GM19397 (cell line): Measurements from ENCODE around the gene DZIP1L.
"Not testable (repeated sequence)": the region's sequence is repeated elsewhere in the genome, so short reads cannot be mapped to it uniquely, and the experiment has no call there.

Experiments used
- ATAC-seq: cut with Tn5 transposase; IDR thresholded peaks from one replicate; pipeline ENCODE4 v1.9.1; 2021; ENCODE audit warnings: mild to moderate bottlenecking, moderate library complexity; ENCODE audit not compliant: unreplicated experiment

Gene DZIP1L, protein sequence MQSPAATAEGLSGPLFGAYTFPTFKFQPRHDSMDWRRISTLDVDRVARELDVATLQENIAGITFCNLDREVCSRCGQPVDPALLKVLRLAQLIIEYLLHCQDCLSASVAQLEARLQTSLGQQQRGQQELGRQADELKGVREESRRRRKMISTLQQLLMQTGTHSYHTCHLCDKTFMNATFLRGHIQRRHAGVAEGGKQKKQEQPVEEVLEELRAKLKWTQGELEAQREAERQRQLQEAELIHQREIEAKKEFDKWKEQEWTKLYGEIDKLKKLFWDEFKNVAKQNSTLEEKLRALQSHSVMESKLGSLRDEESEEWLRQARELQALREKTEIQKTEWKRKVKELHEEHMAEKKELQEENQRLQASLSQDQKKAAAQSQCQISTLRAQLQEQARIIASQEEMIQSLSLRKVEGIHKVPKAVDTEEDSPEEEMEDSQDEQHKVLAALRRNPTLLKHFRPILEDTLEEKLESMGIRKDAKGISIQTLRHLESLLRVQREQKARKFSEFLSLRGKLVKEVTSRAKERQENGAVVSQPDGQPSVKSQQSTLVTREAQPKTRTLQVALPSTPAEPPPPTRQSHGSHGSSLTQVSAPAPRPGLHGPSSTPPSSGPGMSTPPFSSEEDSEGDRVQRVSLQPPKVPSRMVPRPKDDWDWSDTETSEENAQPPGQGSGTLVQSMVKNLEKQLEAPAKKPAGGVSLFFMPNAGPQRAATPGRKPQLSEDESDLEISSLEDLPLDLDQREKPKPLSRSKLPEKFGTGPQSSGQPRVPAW

DNA sequence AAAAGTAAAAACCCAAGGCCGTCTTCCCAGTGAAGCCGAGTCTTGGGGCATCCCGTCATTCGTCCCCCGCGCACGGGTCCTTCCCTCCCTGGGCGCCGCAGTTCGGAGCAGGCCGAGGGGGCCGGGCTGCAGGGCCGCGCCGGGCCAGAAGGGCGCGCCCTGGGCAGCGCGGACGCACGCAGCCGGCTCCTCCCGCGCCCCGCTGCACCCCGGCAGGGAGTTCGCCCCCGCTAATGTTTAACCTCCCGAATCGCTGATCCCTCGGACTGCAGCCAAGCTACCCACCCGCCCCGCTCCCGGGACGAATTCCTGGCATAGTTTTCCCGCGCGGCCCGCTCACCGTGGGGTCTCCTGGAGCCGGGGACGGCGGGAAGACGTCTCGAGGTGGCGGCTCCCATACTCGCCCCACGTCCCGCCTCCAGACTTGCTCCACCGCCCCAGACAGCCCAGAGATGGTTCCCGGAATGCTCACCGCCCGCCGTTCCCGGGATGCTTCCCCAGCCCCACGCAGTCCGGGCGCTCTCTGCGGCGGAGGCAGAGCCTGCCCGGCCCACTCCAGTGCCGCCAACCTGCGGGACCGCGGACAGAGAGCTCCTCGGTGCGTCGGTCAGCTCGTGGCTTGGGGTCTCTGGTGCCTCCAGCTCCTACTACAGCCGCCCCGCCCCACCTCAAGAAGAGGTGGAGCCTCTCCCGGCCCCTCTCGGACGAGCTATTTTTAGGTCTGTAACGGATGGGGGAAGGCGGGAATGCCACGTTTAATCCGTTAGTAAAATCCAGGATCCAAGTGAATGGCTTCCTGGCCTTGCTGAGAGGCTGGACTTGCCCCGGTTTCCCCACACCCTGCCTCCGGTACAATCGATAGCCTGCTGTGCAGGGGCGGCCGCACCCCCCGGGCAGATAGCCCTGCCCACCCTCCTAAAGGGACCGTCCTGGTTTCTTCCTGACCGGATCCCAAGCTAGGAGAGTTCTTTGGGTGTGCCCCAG lies at the start of gene DZIP1L:
TSS of gene DZIP1L (minus strand) at position 621 of the 984 bp plus-strand sequence. CDS start 11,637 bp downstream, outside the sequence.
- peak; percentile 78 for ATAC-seq

DNA sequence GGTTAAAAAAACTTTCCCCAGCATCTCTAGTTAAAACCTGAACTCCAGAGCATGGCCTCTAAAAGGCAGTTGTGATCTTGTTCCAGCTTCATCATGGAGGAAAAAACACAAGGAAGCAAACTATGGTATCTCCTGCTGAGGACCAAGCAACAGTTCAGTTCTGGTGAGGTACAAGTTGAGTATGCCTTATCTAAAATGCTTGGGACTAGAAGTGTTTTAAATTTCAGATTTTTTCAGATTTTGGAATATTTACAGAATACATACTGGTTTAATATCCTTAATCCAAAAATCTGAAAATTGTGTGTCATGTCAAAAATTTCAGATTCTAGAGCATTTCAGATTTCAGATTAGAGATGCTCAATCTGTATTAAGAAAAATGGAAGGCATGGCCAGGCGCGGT lies 49.7 kb upstream of the DZIP1L start:
- ATAC-seq: no peak

DNA sequence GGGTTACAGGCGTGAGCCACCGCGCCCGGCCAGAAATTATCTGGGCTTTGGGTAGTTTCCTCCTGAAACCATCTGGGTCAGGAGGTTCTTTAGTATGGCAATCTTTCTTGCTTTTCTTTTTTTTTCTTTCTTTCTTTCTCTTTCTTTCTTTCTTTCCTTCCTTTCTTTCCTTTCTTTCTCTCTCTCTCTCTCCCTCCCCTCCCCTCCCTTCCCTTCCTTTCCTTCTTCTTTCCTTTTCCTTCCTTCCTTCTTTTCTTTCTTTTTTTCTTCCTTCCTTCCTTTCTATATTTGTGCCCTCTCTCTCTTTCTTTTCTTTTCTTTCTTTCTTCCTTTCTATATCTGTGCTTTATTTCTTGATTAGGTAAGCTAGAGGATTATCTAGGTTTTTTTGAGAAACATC lies 42.3 kb upstream of the DZIP1L start:
- ATAC-seq: no peak

DNA sequence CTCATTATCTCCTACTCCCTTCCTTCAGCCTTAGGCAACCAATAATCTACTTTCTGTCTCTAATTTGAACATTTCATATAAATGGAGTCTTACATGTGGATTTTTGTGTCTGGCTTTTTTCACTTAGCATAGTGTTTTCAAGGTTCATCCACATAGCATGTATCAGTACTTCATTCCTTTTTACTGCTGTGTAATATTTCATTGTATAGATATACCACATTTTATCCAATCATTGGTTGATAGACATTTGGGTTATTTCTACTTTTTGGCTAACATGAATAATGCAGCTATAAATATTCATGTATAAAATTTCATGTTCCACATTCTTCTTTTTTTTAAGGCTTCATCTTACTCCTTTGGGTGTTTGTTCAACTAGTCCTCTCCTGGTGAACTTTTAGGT lies 39.1 kb upstream of the DZIP1L start:
- ATAC-seq: no peak

DNA sequence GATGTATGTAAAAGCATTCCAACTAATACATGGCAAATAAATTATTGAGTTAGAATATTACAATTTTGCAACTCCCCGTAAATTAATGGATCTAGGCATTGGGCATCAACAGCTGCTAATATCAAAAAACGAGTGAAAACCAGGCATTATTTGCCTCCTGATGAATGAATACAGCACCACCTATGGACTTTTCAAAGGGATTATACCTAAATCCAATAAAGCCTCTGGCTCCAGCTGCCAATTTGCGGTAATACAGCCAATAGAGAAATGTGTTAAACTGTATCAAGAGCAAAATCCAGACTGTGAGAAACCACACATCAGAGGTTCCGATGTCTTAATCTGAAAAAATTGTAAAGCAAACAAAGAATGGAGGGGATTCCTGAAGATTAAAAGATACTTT lies 33.1 kb upstream of the DZIP1L start:
- ATAC-seq: no peak

DNA sequence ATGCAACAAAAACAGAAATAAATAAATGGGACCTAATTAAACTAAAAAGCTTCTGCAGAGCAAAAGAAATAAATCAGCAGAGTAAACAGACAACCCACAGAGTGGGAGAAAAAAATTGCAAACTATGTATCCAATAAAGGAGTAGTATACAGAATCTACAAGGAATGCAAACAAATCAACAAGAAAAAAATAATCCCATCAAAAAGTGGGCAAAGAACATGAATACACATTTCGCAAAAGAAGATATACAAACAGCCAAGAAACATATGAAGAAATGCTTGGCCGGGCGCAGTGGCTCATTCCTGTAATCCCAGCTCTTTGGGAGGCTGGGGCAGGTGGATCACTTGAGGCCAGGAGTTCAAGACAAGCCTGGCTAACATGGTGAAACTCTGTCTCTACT lies 26.8 kb upstream of the DZIP1L start:
- not testable (repeated sequence) for ATAC-seq

DNA sequence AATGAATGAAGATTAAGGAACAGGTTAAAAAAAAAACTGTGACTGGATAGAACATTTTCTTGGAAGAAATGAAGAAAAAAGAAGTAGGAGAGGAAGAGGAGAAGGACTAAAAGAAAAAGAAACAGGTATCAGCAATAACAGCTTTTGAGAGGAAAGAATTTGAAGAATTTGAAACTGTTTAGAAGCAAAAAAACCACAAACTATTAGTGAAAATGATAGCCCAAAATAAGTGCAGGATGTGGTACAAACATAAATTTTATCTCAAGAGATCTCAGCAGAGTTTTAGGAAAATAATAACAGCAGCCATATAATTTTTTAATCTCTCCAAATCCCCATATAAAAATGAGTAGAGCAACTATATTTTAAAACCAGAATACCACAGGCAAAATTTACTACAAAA lies 25.5 kb upstream of the DZIP1L start:
- no peak for ATAC-seq

DNA sequence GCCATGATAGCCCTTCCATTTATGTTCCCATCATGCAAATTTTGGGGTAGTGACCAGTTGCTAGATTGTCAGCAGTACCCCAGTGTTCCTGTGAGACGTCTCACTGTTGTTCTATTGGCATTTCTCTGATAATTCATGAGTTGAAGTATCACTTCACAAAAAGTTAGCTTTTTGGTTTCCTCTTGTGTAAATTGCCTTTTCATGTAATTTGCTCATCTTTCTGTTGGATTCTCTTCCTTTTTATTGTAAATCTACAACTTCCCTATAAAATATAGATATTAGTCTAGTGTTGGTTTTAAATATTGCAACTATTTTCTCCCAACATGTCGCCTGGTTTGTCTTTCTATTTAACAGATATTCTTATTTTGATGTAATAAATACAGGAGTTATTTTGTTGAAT lies 24.3 kb upstream of the DZIP1L start:
- ATAC-seq: no peak

DNA sequence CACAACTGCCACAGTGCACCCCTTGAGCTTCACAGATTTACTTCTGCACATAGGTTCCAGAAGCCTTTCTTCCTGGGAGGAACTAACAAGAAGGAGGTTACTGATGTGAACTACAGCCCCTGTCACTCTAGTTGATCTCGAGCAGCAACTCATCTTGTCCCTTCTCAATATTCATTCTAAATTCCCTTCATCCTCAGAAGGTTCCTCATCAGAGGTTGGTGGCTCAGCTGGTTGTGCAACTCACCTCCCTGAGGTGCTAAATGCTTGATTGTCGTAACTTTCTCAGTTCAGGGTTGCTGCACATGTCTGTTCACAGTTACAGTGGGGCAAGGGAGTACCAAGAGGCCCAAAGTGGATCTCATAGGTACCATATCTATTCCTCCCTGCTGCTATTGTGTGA lies 22.5 kb upstream of the DZIP1L start:
- ATAC-seq: no peak

DNA sequence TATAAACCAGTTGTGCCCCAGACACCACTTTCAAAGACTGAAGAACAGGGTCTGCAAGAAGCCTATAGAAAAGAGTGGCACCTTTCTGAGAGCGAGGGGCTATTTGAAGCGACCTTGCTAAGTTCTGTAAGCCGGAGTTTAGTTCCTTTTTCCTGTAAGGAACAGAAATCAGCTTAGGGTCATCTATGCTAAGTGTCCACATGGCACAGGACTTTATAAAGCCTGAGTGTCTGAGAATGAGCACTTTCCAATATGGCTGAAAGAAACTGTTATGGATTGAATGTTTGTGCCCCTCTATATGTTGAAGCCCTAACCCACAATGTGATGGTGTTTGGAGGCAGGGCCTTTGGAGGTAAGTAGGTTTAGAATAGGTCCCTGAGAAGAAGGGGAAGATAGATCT lies 20.8 kb upstream of the DZIP1L start:
- ATAC-seq: no peak

DNA sequence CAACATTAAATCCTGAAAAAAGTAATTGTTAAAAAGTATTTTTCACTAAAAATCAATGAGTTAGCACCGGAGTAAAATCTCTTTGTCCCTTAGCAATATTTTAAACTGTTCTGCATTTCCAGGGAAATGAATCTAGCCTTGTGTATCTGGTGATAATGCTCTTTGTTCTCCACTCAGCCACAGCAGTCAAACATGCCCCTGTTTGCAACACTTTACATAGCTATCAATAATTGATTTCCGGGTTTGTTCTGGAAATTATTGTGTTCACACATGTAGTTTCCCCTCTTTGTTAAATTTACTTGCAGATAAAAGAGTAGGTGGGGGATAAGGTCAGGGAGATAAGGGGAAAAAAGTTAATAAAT lies 20.4 kb upstream of the DZIP1L start:
- ATAC-seq: no peak

DNA sequence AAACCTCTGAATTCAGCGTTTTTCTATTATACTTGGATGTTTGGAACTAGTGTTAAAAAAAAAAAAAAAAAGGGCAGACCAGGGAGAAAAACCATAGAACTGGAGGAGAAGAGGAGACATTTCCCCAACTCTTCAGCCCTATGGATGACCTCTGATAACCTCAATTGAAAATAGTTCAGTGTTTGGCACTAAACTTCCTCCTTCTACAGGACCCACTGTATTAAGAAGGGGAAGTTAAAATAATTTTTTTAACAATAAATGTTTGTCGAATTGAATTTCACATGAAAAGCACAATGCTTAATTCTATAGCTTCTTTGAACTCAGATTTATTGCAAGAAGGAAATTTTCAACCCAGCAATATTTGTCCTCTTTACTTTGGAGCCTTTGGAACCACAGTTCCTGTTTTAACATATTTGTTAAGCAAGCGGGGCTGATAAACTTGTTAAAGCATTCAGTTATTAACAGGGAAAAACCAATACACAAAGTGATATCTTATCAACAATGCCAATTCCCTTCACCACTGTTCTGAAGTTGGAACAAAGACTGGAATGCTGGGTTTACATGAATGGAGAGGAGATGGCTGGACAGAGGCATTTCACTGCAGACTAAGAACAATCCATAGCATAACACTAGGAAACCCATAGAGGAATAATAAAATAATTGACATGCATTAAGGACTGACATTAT lies 19.9 kb upstream of the DZIP1L start:
- ATAC-seq: no peak

DNA sequence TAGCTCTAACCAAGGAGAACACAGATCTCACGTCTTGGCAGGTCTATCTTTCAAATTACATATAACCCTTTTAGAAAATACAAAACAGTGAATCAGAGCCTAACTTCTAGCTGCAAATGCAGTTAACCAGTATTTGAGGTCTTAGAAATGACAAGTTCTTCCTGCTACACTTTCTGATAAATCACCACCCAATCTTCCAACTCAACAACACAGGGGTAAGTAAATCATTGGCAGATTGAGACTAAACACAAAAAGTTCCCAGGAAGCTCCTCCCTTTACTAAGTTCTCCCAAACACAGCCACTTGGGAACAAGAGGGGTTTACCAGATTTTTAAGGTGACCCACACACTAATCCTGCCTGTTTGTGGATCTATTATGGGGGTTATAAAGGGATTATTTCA lies 16.8 kb upstream of the DZIP1L start, which contains the start of gene A4GNT:
TSS of gene A4GNT (minus strand) at position 152 of the 400 bp plus-strand sequence. CDS start 1,134 bp downstream, outside the sequence.
- ATAC-seq: no peak

DNA sequence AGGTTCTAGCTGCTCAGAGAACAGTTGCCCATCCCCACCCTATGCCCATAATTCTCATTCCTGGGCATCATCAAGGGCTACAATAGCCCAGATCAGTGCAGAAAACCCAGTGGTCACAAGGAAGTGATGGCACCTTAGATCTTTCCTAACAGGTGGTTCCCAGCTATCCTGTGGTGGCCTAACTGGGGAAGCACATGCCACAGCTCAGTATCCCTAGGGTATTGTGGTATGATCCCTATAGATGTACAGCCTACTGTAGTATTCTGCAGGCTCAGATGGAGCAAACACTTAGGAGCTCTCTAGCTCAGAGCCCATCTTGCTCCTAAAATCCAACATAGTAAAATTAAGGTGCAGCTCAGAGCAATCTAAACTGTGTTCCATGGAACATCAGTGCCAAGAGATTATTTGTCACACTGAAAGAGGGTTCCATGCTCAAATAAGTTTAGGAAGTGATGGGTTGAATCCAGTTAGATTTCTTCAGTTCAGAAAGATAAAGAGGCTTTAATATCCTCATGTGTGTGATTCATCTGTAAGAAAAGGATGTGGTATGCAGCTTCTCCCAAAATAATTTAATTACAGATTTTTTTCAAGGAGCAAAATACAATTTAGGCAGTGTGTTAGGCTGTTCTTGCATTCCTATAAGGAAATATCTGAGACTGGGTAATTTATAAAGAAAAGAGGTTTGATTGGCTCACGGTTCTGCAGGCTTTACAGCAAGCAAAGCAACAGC lies 12.4 kb upstream of the DZIP1L start:
- ATAC-seq: no peak

DNA sequence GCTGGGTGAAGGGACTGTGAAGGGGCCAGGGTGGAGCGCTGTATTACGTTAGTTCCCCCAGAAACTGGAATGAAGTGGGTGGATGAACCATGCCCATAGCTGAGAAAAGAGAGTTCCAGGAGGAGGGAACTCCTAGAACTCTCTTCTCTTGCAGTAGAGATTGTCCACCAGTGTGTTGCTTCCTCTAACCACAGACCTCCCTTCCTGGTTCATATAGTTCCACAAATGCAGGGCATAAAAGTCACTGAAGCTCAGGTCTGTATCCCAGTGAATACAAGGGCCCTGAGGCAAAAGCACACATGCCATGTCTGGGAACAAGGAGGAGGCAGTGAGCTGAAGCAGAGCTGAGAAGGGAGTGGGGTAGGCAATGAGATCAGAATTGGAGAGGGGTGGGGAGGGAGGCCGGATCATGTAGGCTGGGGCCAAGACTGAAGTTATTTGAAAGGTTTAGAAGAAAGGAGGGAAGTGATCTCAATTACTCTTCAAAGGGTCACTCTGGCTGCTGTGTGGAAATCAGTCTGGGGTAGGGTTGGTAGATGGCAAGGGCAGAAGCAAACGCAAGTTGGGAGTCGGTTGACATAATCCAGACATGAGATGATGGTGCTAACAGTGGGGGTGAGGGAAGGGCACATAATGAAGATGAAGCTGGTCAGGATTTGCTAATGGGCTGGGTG lies 10.3 kb upstream of the DZIP1L start:
- ATAC-seq: no peak

DNA sequence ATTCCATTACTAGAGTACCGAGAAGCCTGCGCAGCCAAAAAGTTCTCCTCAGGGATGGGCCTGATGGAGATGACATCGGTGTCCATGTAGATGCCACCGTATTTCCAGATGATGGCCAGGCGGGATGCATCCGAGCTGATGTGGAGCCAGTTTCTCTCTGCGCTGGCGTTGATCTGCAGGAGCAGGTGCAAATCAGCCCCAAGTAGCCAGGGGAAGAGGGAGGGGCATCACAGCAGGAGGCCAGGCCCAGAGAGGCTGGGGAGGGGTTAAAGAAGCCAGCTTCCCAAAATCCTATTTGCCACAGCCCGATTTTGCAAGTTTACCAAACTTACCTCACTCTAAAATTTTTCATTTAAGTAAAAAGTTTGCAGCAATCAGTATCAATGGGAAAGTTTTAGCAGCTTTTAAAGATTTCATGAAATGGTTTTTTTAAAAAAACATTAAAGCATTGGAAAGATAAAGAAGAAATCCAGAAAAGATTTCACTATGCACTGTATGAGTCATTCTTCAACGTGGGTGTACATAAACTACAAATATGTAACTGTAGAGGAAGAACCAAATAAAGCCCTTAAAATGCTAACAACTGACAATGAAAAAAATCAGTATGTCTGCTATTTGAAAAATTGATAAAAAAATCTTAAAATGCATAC lies 9.4 kb upstream of the DZIP1L start:
- no peak for ATAC-seq

DNA sequence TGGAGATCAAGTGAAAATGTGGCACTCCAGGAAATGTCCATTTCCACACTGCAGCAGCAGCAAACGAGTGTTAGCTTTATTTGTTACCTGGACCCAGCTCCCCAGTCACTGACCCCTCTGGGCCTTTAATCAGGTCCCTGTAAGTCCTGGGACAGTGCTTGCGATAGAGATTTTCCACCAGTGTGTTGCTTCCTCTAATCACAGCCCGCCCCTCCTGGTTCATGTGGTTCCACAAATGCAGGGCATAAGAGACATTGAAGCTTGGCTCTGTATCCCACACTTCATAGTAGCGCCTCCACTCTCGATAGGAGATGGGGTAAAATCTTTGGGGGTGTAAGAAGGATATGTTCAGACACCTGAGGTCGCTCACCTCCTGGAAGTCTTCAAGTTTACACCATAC lies 8.8 kb upstream of the DZIP1L start:
- no peak for ATAC-seq

DNA sequence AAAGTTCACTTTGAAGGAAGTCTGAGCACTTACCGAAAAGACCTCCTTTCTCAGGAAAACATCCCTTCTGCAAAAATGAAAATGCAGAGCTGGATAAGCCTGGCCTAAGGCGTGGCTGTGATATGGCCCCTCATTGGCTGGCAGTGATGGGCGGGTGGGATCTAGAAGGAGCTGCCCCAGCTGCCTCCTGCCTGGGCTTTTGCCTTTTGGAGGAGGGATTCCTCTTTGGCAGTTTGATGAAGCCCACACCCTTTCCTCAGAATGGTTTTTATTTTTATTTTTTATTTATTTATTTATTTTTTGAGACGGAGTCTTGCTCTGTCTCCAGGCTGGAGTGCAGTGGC lies 4.0 kb upstream of the DZIP1L start:
- no peak for ATAC-seq
